ENCODE measurements around the gene HDLBP.
"Not testable (repeated sequence)": the region's sequence is repeated elsewhere in the genome, so short reads cannot be mapped to it uniquely, and the experiment has no call there.

The HDLBP gene

DNA sequence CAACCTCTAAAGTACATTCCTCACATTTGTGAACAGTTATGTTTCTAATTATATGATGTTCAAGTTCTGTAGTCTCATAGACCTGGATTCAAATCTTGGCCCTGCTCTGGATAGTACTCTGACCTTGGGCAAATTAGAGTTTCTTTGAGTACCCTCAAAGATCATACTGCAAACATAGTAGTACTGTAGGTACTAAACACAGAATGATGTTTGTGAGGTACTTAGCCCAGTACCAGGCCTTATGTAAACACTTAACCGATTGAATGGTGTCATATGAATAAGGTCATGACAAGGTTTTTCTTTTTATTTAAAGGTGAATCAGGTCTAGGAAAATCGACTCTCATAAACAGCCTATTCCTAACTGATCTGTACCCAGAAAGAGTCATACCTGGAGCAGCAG, 19.3 kb upstream of the HDLBP start:
- DNase-seq: no peak

DNA sequence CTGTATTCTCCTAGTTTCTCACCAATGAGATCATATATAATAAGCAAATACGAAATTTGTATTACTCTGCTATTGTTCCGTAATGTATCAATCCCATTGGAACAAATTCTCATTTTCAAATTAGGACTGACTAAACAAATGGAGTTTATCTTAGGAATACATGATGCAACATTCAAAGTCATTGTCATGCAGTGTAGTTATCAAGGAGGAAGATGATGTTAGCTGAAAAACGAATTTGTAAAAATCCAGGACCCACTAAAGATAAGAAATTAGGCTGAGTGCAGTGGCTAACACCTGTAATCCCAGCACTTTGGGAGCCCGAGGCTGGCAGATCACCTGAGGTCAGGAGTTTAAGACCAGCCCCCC, 15.1 kb upstream of the HDLBP start:
- DNase-seq: no peak

DNA sequence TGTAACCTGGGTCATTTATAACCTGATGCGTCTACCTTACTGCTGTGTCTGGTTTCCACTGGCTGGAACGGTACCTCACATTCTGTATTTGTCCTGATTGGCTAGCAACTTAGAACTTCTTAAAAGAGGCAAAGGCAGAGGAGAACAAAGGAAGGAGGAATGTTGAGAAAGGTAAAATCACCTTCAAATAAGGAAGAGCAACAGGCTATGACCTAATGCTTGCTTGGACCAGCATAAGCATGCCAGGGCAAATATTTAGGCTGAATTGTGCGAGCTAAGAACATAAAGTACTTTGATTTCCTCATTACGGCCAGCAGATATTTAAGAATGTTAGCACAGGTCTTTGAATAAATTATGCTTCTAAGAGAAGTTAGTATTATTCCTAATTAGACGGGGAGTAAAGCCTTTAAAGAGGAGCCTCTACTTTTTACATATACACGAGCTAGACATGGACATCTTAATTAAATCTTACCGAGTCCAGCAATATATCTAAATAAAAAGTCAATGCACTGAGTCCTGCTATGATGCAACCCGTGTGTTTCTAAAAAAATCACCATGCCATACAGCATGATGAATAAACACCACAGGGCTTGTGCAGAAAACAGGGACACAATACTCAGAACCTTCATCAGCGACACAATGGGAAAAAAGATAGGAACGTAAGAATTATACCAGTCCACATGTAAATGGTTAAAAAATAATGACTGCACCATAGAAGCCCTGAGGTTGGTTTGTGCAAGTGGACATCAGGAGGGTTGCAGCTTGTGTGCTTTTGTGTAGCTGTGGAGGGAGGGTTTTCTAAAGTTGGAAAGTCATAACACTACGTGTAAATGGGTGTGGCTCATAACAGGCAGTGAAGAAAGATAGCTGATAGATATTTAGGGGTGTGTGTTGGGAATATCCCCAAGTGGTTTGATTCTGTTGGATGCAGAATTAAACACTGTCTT, 14.5 kb upstream of the HDLBP start:
- no peak for DNase-seq

DNA sequence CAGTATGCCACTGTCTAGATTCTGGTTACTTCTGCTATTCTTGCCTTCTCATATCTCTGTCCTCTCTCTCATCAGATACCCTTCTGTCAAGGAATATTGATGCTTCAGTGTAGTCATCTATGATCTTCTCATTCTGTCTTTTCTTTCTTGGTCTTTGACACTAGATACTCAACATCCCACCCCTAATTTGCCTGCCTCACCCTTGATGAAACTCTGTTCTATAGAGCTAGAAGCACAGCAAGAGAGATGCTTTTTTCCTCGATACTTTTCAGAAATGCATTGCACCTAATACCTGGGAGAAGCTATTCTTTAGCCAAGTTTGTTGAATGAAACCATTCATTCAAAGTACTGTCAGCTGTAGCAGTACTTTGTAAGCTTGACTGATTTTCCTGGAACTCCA, 9.8 kb upstream of the HDLBP start:
- DNase-seq: no peak

DNA sequence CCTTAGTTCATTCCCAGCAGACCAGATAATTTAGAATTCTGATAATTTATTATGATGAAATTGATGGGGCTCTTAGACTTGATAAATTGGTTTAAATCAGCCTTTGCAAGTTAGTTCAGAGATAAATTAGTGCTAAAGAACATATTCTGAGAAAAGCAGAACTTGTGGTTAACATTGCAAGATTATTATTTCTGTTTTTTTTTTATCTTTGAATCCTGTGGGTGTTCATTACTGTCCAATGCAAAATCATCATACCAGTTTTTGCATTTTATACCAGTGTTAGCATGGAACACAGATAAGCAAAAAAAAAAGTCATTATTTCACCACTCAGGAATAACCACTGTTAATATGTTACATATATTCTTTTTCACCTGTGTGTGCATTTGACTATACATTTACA, 9.3 kb upstream of the HDLBP start:
- DNase-seq: no peak

DNA sequence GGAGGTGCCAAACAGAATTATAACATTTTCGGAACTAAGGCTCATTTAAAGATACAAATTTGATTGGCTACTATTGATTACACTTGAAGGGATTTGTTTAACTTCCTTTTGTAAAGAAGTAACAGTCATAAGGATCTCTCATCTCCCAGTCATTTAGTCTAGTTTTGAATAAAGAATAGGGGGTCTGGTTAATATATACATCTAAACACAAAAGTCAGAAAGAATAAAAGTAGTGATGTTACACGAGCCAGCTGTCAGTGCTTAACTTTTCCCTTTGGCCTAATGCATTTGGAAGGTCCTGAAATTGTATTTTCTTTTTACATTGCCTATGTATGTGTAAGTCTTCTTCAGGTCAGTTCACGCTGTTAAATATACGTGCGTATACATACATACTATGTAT, 8.3 kb upstream of the HDLBP start:
- DNase-seq: no peak

DNA sequence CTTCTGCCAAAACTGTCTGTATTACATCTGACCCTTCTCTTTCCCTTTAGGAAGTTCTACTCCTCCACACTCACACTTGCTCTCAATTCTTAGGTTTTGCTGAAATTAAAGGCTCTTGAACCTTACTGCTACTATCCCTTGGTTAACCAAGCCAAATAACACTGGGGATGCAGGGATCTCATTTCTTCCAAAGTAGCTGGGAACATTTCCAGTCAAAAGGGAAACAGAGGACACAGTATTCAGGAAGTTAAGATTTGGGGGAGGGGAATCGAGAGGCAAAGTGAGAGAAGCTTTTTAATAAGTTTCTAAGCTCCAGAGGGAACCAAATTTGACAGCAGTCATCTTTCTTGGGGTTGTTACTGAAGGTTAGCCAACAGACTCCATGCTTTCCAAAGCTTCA, 6.4 kb upstream of the HDLBP start:
- no peak for DNase-seq

DNA sequence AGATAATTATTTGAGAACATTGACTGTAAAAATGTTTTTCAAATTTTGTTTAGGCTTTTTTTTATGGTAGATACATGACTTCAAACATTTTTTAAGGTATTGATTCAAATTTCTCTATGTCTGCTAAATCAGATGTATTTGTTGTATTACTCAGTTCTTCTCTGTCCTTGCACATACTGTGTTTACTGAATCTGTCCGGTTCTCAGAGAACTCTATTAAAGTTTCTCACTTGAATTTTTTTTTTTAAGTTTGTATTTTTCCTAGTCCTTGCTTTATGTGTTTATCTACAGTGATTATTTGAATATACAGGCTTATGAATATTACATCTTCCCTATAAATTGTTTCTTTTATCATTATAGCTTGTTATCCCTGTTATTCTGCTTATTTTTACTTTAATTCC, 5.6 kb upstream of the HDLBP start:
- DNase-seq: no peak

DNA sequence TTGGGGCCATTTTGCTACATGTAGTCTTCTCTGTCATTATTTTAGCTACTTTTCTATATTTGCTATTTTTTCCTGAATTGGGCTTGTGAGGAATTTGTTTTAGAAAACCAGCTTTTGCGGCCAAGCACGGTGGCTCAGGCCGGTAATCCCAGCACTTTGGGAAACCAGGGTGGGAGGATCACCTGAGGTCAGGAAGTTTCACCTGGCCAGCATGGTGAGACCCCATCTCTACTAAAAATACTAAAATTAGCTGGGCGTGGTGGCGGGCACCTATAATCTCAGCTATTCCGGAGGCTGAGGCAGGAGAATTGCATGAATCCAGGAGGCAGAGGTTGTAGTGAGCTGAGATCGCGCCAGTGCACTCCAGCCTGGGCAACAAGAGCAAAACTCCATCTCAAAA, 4.9 kb upstream of the HDLBP start:
- DNase-seq: no peak

DNA sequence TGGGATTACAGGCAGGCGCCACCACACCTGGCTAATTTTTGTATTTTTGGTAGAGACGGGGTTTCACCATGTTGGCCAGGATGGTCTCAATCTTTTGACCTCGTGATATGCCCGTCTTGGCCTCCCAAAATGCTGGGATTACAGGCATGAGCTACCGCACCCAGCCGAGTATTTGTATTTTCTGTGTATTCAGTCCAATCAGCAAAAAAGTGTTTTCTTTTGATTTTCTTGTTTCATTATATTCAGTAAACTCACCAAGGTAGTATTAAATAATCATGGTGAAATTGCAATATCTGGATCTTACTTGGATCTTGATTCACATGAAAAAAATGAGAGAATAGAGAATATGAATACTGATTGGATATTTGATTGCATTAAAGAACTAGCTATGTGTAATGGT, 3.4 kb upstream of the HDLBP start:
- DNase-seq: not testable (repeated sequence)

DNA sequence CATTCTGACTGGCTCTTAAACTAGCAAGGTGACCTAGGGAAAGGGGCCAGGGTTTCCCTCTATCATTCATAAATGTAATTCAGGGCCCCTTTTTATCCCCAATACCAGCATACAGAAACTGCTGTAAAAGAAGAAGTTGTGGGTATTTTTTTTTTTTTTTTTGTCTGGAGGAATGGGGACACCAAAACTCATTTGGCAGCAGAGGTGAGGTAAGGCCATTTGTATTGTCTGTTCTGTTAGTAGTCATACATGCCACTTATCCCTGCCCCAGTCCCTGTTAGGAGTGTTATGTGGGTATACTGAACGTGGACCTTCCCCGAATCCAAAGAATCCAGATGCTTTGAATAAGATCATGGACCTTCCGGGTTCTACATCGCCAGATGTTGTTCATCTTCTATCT, 1.9 kb upstream of the HDLBP start:
- no peak for DNase-seq

DNA sequence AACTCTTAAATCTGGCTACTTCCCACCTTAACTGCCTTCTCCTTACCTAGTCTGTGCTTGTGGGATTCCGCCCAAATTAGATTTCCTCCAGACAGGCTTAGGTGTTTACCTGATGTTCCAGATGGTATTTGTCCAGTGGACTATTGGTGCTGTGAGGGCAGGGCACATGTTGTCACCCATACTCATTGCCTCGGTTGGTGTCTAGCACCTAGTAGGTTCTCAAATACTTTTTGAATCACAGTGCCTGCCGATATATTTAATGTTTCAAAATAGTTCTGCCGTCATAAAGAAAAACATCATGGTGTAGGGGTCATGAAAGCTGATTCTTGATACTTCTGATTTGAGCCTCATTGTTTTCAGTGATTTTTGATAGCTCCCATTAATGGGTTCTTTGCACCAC, 1.4 kb upstream of the HDLBP start:
- DNase-seq: no peak

DNA sequence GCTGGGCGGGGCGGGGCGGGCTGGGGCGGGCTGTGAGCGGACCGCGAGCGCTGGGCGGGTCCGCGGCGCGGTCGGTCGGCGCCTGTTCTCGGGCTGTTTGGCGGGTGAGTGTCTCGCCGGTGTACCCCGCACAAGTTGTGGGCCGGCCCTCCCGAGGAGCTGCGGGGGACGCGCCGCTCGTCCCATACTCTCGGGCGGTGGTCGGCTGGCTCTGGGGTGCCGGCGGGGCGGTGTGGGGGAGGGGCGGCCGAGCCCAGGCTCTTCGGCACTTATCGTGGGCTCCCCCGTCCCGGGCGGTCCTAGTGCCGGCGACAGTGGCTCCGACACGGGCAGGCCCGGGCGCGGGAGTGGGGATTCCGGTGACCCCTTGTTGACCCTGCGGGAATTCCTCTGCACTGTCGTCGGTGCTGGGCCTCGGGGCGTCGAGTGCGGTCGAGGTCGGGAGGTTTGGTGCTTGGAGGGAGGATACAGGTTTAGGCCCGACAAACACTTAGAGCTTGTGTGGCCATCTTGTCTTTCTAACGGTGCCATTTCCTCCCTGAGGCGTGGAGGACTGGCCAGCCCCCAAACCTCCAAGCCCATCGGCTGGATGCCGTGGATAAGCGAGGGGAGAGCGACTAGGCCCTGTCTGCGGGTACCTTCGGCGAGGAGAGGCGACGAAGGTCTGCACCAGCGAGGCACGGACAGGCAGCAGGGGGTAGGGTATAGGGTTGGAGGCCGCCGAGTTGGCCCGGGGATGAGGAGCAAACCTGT, 583 bp upstream of the HDLBP start, which contains the start of gene SEPTIN2:
Gene SEPTIN2 (plus strand): TSS at position 47 of the 753 bp plus-strand sequence. CDS start 8,308 bp downstream, outside the sequence.
- DNase-seq: peak; percentile 84 to 85

DNA sequence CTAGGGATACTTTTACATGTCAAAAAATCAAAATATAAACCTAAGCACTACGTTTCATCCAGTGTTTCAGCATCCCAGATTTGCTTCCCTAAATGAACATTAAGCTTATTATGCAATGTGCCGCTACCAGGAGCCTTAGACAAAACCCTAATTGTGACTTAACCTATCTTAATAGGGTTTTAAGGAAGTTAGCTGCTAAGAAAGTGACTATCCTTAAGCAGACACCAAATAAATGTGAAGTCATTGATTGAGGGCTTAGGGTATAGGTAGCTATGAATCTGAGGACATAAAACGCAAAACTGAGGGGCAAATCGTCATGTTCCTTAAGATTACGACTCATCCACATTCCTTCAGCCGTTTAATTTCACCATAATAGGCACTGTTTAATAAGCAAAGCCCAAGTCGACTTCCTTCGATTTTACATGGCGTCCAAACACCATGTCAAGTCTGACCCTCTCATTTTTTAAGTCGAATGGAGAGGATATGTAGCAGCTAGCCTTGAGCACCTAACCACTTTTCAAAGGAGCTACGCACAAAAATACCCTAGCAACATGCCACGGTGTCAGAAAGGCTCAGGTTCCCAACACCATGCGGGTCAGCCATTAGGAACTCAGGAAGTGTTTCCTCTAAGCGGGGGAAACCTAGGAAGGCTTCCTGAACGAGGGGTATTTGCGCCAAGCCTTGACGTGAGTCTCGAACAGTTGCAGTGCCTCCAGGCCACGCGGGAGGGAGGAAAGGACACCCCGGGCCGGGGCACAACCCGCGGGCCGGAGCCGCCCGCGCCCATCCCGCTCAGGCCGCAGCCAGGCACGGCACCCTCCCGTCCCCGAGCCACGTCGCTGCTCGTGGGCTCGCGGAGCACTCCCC, 1.0 kb downstream of the HDLBP start:
- DNase-seq: no peak

DNA sequence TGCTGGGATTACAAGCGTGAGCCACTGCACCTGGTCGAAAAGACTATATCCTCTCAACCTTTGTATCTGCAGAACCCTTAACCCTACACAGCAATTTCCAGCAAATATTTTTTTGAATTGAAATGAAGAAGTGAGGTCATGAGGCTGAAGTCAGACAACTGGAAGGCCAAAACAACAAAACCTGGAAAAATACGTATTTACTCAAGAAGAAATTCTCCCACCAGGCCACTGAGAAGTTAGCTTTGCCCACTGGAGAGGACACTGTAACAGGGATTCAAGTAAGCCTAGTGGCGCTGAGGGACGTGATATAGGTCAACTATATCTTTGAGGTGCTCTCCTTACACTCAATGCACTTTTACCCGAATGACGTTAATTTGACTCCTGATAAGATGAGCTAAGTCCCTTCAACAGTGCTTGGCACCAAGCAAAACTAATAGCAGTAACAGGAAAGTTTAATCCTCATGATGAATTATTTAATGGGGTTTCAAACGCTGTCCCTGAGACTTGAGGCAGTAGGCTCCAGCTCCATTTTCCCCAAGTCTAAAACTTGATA, 1.9 kb downstream of the HDLBP start:
- DNase-seq: no peak

DNA sequence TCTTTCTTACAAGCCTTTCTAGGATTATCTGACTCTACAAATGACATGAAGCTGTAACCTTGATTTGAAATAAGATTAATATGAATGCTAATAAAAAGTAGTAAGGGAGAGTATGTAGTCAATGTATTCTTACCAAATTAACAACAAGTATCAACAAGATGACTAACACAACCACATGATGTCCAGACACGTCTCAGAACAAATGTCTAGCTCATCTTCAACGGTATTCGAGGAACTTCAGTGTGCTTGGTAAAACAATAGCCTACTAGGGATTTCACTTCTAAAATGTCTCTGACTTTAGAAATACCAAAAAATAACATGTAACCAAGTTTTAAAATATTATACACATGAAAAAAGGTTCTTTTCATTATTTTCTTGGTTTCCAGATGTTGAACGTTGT, 3.4 kb downstream of the HDLBP start:
- DNase-seq: no peak

DNA sequence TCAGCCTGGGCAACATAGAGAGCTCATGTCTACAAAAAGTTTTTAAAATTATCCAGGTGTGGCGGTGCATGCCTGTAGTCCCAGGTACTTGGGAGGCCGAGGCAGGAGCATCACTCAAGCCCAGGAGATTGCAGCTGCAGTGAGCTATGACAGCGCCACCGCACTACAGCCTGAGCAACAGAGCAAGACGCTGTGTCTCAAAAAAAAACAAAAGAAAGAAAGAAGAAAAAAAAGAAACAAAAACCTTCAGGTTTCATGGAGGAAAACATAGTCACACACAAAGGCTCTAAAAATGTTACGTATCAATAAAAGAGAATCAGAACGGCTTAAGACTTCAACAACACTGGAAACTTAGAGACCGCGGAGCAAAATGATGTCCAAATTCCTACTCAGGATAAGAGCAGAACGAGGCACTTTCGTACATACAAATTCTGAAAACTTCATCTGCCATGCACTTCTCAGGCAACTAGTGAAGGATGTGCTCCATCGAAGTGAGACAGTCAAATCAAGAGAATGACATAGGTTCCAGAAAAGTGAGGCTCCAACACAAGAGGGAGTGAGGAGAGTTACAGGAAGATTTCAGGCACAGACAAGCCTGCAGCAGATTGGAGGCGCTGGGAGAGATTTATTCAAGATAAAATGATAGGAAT, 4.4 kb downstream of the HDLBP start:
- no peak for DNase-seq

DNA sequence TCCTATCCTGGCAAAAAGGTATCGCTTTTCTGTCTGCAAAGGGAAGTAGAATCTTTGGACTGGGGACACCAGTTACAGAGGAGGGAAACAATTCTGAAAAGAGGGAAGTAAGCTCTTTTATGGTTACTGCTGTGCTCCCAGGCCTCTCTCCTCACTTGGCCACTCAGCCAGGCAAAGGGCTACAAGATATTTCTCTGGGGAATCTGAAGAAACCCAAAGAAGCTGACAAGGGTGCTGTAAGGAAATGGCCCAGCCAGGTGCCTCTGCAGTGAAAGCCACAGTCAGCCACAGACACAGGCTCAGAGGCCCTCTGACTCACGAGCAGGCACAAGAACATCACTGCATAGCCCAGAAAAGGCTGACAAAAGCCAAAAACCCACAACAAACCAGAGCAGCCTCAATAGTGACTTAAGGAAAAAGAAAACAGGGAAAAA, 5.8 kb downstream of the HDLBP start:
- DNase-seq: peak; percentile 66 to 72

DNA sequence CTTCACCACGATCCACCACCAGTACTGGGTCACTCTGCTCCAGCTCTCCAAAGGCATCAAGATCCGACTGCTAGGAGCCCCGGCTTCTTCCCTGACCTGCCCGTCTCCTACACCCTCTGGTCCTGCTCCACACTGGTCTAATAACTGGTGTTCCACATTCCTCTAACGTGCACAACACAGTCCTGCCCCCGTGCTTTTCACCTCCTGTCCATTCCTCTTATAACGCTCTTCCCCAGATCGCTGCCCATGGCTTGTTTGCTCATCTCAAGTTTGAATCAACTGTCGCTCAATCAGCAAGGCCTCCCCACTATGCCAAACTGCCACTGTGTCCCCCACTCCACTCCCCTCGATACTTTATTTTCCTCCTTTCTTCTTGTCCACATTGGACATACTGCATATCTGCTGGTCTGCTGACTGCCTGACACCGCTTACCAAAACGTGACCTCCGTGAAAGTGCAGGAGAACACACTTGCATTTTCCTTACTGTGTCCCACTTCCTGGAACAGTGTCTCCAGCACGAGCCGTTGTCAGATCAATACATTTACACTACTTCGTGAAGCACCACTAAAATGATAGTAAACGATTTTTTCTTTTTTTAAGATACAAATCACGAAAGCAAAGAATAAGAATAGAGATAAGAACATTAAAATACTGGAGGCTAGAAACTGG, 6.5 kb downstream of the HDLBP start:
- no peak for DNase-seq

DNA sequence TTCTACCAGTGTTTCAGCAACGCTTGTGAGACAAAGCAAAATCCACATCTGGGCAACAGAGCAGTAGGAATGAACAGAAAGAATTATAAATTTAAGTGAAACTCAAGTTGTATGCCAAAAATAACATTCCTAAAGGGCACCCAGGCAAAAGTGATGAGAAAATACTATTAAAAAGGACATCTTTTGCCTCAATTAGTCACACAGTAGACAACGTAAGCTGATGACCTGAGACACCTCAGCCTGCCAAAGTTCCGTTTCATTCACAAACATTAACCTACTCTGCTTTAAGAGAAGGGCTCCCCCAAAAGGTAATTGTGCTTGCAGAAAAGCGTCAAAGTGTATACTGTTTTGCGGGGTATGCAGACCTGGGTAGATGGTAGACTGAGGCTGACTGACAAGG, 7.2 kb downstream of the HDLBP start:
- no peak for DNase-seq

DNA sequence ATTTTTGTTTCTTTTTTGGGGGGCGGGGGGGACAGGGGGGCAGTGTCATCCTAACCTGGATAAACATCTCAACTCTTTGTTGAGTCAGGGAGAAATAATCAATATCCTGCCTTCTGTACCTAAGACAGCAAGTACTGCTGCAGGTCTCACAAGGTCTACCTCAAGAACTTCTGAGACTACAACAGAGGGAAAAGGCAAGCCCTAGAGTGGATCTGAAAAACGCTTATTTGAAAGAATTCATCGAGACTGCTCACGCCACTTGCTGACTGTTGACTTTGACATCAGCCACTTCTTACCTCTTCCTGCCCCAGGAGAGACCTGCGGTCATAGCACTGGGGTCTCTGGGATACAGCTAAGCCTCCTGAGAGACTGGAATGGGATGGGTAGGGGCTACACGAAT, 8.4 kb downstream of the HDLBP start:
- DNase-seq: no peak

Measured in CD4-positive, alpha-beta T cell treated with Interleukin-4 for 1 hour (primary cell).